IMR-90 (cell line): ENCODE measurements around the gene GLG1. TPM values are rescaled to one million over a fixed set of nuclear protein-coding genes. Genes with fewer than 3 reads are reported as not detected.

Experiments
- ATAC-seq: fragments of 200-7000 bp; cut with Tn5 transposase; 2 replicates; pipeline ENCODE4 v1.9.1; 2020; ENCODE audit warnings: low read depth, mild to moderate bottlenecking, moderate library complexity
- BruUV-seq: library from RNA; stranded (reverse); fragments of 400-500 nt; replicated peaks from 2 replicates; lab custom pipeline; 2021; lab: Mats Ljungman, UMichigan
- CTCF ChIA-PET: fragments of 300-600 bp; formaldehyde crosslinking; extraction: SDS; loops from one replicate; lab custom pipeline; 2021; ENCODE audit warnings: antibody characterized with exemption; lab: Yijun Ruan, JAX
- POLR2A ChIA-PET: fragments of 300-600 bp; sonication (Branson Sonifier 250); formaldehyde crosslinking; loops from one replicate; lab custom pipeline; 2022; ENCODE audit warnings: antibody characterized with exemption; ENCODE audit not compliant: unreplicated experiment; lab: Charles Lee
- DNase-seq: peaks from one replicate; pipeline ENCODE4 v3.0.0; 2013
- H2AFZ ChIP-seq: replicated peaks from 2 replicates; pipeline ENCODE3; 2013; ENCODE audit warnings: low read length, mild to moderate bottlenecking; ENCODE audit not compliant: poor library complexity
- H2AK5ac ChIP-seq: 2 replicates; pipeline ENCODE4 v1.6.1; 2013; ENCODE audit warnings: low read depth, low read length, inconsistent platforms
- H2AK9ac ChIP-seq: replicated peaks from 2 replicates; pipeline ENCODE3; 2013; ENCODE audit warnings: mild to moderate bottlenecking, low read depth, low read length, moderate library complexity; ENCODE audit not compliant: poor library complexity
- H2BK120ac ChIP-seq: 2 replicates; pipeline ENCODE4 v1.6.1; 2013; ENCODE audit warnings: low read depth, low read length, inconsistent platforms
- H2BK15ac ChIP-seq: 3 replicates; pipeline ENCODE4 v1.6.1; 2013; ENCODE audit warnings: low read depth, low read length, inconsistent platforms
- H2BK20ac ChIP-seq: 2 replicates; pipeline ENCODE4 v1.6.1; 2013; ENCODE audit warnings: low read depth, mild to moderate bottlenecking, inconsistent platforms, low read length, moderate library complexity
- H2BK5ac ChIP-seq: 2 replicates; pipeline ENCODE4 v1.6.1; 2013; ENCODE audit warnings: mild to moderate bottlenecking, low read depth, low read length, inconsistent platforms; ENCODE audit not compliant: poor library complexity, severe bottlenecking
- H3K14ac ChIP-seq: replicated peaks from 2 replicates; pipeline ENCODE4 v1.6.1; 2013; ENCODE audit warnings: low read depth, low read length, inconsistent platforms
- H3K18ac ChIP-seq: 2 replicates; pipeline ENCODE4 v1.6.1; 2013; ENCODE audit warnings: low read depth, low read length, control low read depth
- H3K23ac ChIP-seq: 2 replicates; pipeline ENCODE4 v1.6.1; 2013; ENCODE audit warnings: low read depth, low read length, inconsistent platforms
- H3K27ac ChIP-seq: 2 replicates; pipeline ENCODE4 v1.5.1; 2013; ENCODE audit warnings: mild to moderate bottlenecking, control low read depth, low read length; ENCODE audit not compliant: insufficient read depth
- H3K27me3 ChIP-seq: 2 replicates; pipeline ENCODE4 v1.6.1; 2013; ENCODE audit warnings: low read length; ENCODE audit not compliant: control insufficient read depth, insufficient read depth
- H3K36me3 ChIP-seq: 2 replicates; pipeline ENCODE4 v1.6.1; 2013; ENCODE audit warnings: low read length, mixed read lengths; ENCODE audit not compliant: control insufficient read depth, insufficient read depth
- H3K4ac ChIP-seq: 2 replicates; pipeline ENCODE4 v1.6.1; 2013; ENCODE audit warnings: low read depth, low read length, inconsistent platforms
- H3K4me1 ChIP-seq: 2 replicates; pipeline ENCODE4 v1.6.1; 2013; ENCODE audit warnings: low read length, mixed read lengths; ENCODE audit not compliant: control insufficient read depth, insufficient read depth
- H3K4me2 ChIP-seq: 2 replicates; pipeline ENCODE4 v1.6.1; 2013; ENCODE audit warnings: low read depth, mild to moderate bottlenecking, control low read depth, low read length, moderate library complexity
- H3K4me3 ChIP-seq: 2 replicates; pipeline ENCODE4 v1.5.1; 2013; ENCODE audit warnings: low read depth, mild to moderate bottlenecking, control low read depth, low read length, moderate library complexity; ENCODE audit not compliant: insufficient read depth
- H3K56ac ChIP-seq: 2 replicates; pipeline ENCODE4 v1.6.1; 2013; ENCODE audit warnings: low read length, inconsistent platforms; ENCODE audit not compliant: insufficient read depth; ENCODE audit errors: extremely low read depth
- H3K79me1 ChIP-seq, 2 experiments: 2 replicates each; pipeline ENCODE4 v1.6.1; 2013; ENCODE audit warnings: low read length in 2 of 2, inconsistent platforms in 1 of 2, low read depth in 1 of 2
- H3K9ac ChIP-seq: 2 replicates; pipeline ENCODE4 v1.6.1; 2013; ENCODE audit warnings: low read depth, low read length, control low read depth
- H3K9me1 ChIP-seq: 2 replicates; pipeline ENCODE4 v1.6.1; 2013; ENCODE audit warnings: low read length, inconsistent platforms; ENCODE audit not compliant: insufficient read depth
- H3K9me3 ChIP-seq: 2 replicates; pipeline ENCODE4 v1.6.1; 2013; ENCODE audit warnings: low read length; ENCODE audit not compliant: control insufficient read depth, insufficient read depth
- H4K20me1 ChIP-seq: 2 replicates; pipeline ENCODE4 v1.6.1; 2013; ENCODE audit warnings: low read length, inconsistent platforms; ENCODE audit not compliant: insufficient read depth
- H4K5ac ChIP-seq: 2 replicates; pipeline ENCODE4 v1.6.1; 2013; ENCODE audit warnings: mild to moderate bottlenecking, low read depth, low read length, control low read depth
- H4K8ac ChIP-seq, 2 experiments: 2 replicates each; pipeline ENCODE4 v1.6.1; 2013; ENCODE audit warnings: low read depth in 2 of 2, low read length in 2 of 2, control low read depth in 1 of 2, inconsistent platforms in 1 of 2
- H4K91ac ChIP-seq: 2 replicates; pipeline ENCODE4 v1.6.1; 2013; ENCODE audit warnings: low read depth, low read length, inconsistent platforms; ENCODE audit not compliant: insufficient read depth
- CTCF ChIP-seq: conservative IDR thresholded peaks from 2 replicates; pipeline ENCODE4 v1.5.1; 2012; ENCODE audit warnings: mild to moderate bottlenecking, low read depth, low read length, improper control_type of control experiment
- MAZ ChIP-seq: IDR thresholded peaks from 2 replicates; pipeline ENCODE4 v1.6.1; 2012; ENCODE audit warnings: low read depth, mild to moderate bottlenecking, low read length, improper control_type of control experiment, moderate library complexity, borderline replicate concordance
- MXI1 ChIP-seq: IDR thresholded peaks from 2 replicates; pipeline ENCODE4 v1.6.1; 2012; ENCODE audit warnings: low read depth, mild to moderate bottlenecking, low read length, moderate library complexity, borderline replicate concordance
- NFE2L2 ChIP-seq: fragments of 150-350 bp; IDR thresholded peaks from 2 replicates; pipeline ENCODE4 v1.6.1; 2016; ENCODE audit warnings: low read depth, mild to moderate bottlenecking, low read length
- RFX5 ChIP-seq: IDR thresholded peaks from 2 replicates; pipeline ENCODE4 v1.8.0; 2012; ENCODE audit warnings: low read depth, mild to moderate bottlenecking, low read length, moderate library complexity
- SMC3 ChIP-seq: fragments of 150-350 bp; IDR thresholded peaks from 2 replicates; pipeline ENCODE4 v1.6.1; 2016; ENCODE audit warnings: low read depth, mild to moderate bottlenecking, antibody characterized with exemption, low read length, moderate library complexity
- WGBS, 2 experiments: methylation state at CpG; one replicate each; pipeline versions ENCODE4 v1.1.5 to v1.1.7; 2013; ENCODE audit warnings: missing lambda C conversion rate in 2 of 2; ENCODE audit not compliant: insufficient read length in 1 of 2; ENCODE audit errors: extremely low coverage in 2 of 2; 5-methylcytosine and 5-hydroxymethylcytosine counted together
- dilution Hi-C: fragments of 300-500 bp; cut with HindIII; formaldehyde crosslinking; loops from one replicate; pipeline ENCODE4 v1.14.3; 2018; ENCODE audit warnings: low sequenced_read_pairs; ENCODE audit not compliant: unreplicated experiment
- in situ Hi-C: fragments of 300-500 bp; cut with MboI; formaldehyde crosslinking; loops from 3 replicates; pipeline ENCODE4 v1.14.3; 2019; ENCODE audit warnings: low sequenced_read_pairs, inconsistent platforms, mixed read lengths
- intact Hi-C: fragments of 100-400 bp; cut with micrococcal nuclease; formaldehyde crosslinking; loops from 2 replicates; pipeline ENCODE4 v1.10.0; 2022
- polyA plus RNA-seq, 3 experiments: library from polyadenylated mRNA; depleted of rRNA; stranded (reverse); fragments of >200 nt; gene quantifications; 2 replicates each; pipeline ENCODE4 v1.2.3, GENCODE V29; 2012; ENCODE audit warnings: low replicate concordance in 1 of 3
- total RNA-seq: library from RNA; depleted of rRNA; stranded (reverse); fragments of >200 nt; gene quantifications from 2 replicates; pipeline ENCODE4 v1.2.3, GENCODE V29; 2012

GLG1 gene
- total and polyA plus RNA-seq, 2 of the 4 experiments (the other 2 are of a cell fraction), result 91.0 to 107 TPM

- Histone ChIP-seq H2BK20ac (no peak overlapping the region), H4K8ac (no peak overlapping the region), H3K9me3 (no peaks in the 10 kb centered on the region)
Observed at GRCh38 chr16:74503412-74503811, 103.5 kb downstream of the GLG1 start.

More at GRCh38 chr16:74503412-74503811, 103.5 kb downstream of the GLG1 start:
- Histone ChIP-seq H3K9ac (no peak overlapping the region), H3K23ac (no peak overlapping the region; the same call in 1 of the 2 replicates), H3K27me3 (no peaks in the 10 kb centered on the region), H3K4me2 (no peak overlapping the region), H2BK5ac (no peak overlapping the region), H3K18ac (no peak overlapping the region), H2BK15ac (no peak overlapping the region), H2AFZ (no peak overlapping the region), H3K4me1 (no peaks in the 10 kb centered on the region; the same call in none of the 2 replicates), H3K14ac (no peak overlapping the region), H4K5ac (no peak overlapping the region), H3K56ac (no peak overlapping the region), H4K91ac (no peak overlapping the region), H3K4ac (no peak overlapping the region), H3K27ac (no peak overlapping the region), H2AK9ac (no peak overlapping the region), H3K79me1 (peaks cover 15 to 42% of the 10 kb centered on the region in 2 experiments), H2BK120ac (no peak overlapping the region), H3K9me1 (peaks cover 6% of the 10 kb centered on the region; the same call in 1 of the 2 replicates), H3K36me3 (peaks cover 11% of the 10 kb centered on the region), H2AK5ac (no peak overlapping the region), H3K4me3 (no peak overlapping the region), H4K20me1 (0 out of 2 replicates have a peak, but pooled peaks cover 4% of the 10 kb centered on the region)
- no TSS peak for BruUV-seq
- dilution Hi-C loops, result no loop called here
- WGBS, 2 experiments, result 93% methylated on average over 3 of the region's 7 CpGs; no CpG with 5 or more reads in 1 of the 2 experiments
- intact Hi-C loops, result loop anchor here (5.0 kb wide), 1 partner anchor 119 kb away; no protein-coding TSS in a partner anchor
- ChIA-PET CTCF (no interaction called here), POLR2A (no interaction called here)
- ATAC-seq (no peak), DNase-seq (no peak)
- TF ChIP-seq MXI1 (no peak), NFE2L2 (no peak), MAZ (no peak), RFX5 (no peak), CTCF (no peak), SMC3 (no peak)
- in situ Hi-C loops, result no loop called here
